ENCODE results near the gene RAB27B. TPM values are rescaled to one million over a fixed set of nuclear protein-coding genes. Genes with fewer than 3 reads are reported as not detected.
"Not testable (repeated sequence)": the region's sequence is repeated elsewhere in the genome, so short reads cannot be mapped to it uniquely, and the experiment has no call there.

Gene RAB27B
- total RNA-seq, 4 donors from 2014 or later: under 0.01 to 51.2 (median 3.3) TPM

GRCh38 chr18:54806526-54806925 lies 21.8 kb upstream of the RAB27B start:
- Histone ChIP-seq H3K4me3 (no peak overlapping the region), H3K4me1 (no peaks in the 10 kb centered on the region), H3K27ac (no peak overlapping the region), H3K9me3 (no peaks in the 10 kb centered on the region), H3K27me3 (no peaks in the 10 kb centered on the region), H3K36me3 (no peaks in the 10 kb centered on the region)
- intact Hi-C loops (cut with DNase I; ENCODE audit: low total_unique reads): no loop called here
- TF ChIP-seq POLR2A (IDR thresholded peaks at IDR 0.05) (no peak), CTCF (IDR thresholded peaks at IDR 0.05) (no peak)
- no peak for DNase-seq

- Histone ChIP-seq H3K4me3 (no peak overlapping the region), H3K36me3 (no peaks in the 10 kb centered on the region), H3K9me3 (no peaks in the 10 kb centered on the region), H3K4me1 (no peaks in the 10 kb centered on the region), H3K27ac (no peak overlapping the region), H3K27me3 (no peaks in the 10 kb centered on the region)
- no peak for TF ChIP-seq CTCF (IDR thresholded peaks at IDR 0.05)
- TF ChIP-seq POLR2A (IDR thresholded peaks at IDR 0.05): no peak
- intact Hi-C loops (cut with DNase I; ENCODE audit: low total_unique reads): no loop called here
- DNase-seq: no peak
Observed at GRCh38 chr18:54807303-54807702, 21.0 kb upstream of the RAB27B start.

DNA sequence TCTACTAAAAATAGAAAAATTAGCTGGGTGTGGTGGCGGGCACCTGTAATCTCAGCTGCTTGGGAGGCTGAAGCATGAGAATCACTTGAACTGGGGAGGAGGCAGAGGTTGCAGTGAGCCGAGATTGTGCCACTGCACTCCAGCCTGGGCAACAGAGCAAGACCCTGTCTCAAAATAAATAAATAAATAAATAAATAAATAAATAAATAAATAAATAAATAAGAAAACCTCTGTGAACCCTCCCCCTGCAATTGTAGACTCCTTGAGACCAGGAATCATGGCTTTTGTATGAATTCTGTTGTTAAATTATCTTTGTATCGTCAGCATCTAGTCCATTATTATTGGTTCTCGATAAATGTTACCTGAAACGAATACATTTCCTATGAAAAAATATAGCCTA lies 17.6 kb upstream of the RAB27B start:
- H3K36me3 ChIP-seq, DNase-seq, H3K27ac ChIP-seq: not testable (repeated sequence)

GRCh38 chr18:54812885-54813284 lies 15.4 kb upstream of the RAB27B start:
- H3K27ac ChIP-seq: no peak overlapping the region
- DNase-seq: no peak
- H3K36me3 ChIP-seq: no peaks in the 10 kb centered on the region
- no peaks in the 10 kb centered on the region for H3K4me1 ChIP-seq
- no peaks in the 10 kb centered on the region for H3K9me3 ChIP-seq
- H3K4me3 ChIP-seq: no peak overlapping the region
- no peaks in the 10 kb centered on the region for H3K27me3 ChIP-seq
- intact Hi-C loops (cut with DNase I; ENCODE audit: low total_unique reads): no loop called here
- TF ChIP-seq CTCF (IDR thresholded peaks at IDR 0.05): no peak
- no peak for TF ChIP-seq POLR2A (IDR thresholded peaks at IDR 0.05)

More for the DNA sequence above, 17.6 kb upstream of the RAB27B start:
- H3K4me1 ChIP-seq; intact Hi-C loops (cut with DNase I; ENCODE audit: low total_unique reads); H3K4me3 ChIP-seq; H3K27me3 ChIP-seq; H3K9me3 ChIP-seq: not testable (repeated sequence)

DNA sequence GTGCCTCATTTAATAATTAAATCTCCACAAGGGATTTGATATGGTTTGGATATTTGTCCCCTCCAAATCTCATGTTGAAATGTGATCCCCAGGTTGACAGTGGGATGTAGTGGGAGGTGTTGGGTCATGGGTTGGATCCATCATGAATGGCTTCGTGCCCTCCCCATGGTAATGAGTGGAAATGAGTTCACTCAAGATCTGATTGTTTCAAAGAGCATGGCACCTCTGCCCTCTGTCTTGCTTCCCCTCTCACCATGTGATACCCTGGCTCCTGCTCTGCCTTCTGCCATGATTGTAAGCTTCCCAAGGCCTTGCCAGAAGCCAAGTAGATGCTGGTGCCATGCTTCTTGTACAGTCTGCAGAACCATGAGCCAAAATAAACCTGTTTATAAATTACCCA lies 15.0 kb upstream of the RAB27B start:
- Histone ChIP-seq H3K27me3 (no peaks in the 10 kb centered on the region), H3K4me1 (no peaks in the 10 kb centered on the region), H3K36me3 (no peaks in the 10 kb centered on the region), H3K4me3 (no peak overlapping the region), H3K9me3 (no peaks in the 10 kb centered on the region), H3K27ac (no peak overlapping the region)
- TF ChIP-seq CTCF (IDR thresholded peaks at IDR 0.05) (no peak), POLR2A (IDR thresholded peaks at IDR 0.05) (no peak)
- DNase-seq: no peak
- intact Hi-C loops (cut with DNase I; ENCODE audit: low total_unique reads): no loop called here

GRCh38 chr18:54813977-54814565 lies 14.2 kb upstream of the RAB27B start:
- DNase-seq: no peak

More at GRCh38 chr18:54813977-54814565, 14.2 kb upstream of the RAB27B start:
- no peaks in the 10 kb centered on the region for H3K4me1 ChIP-seq
- TF ChIP-seq CTCF (IDR thresholded peaks at IDR 0.05) (no peak), POLR2A (IDR thresholded peaks at IDR 0.05) (no peak)
- H3K36me3 ChIP-seq: no peaks in the 10 kb centered on the region
- intact Hi-C loops (cut with DNase I; ENCODE audit: low total_unique reads): no loop called here
- no peak overlapping the region for H3K27ac ChIP-seq
- H3K9me3 ChIP-seq: no peaks in the 10 kb centered on the region
- H3K4me3 ChIP-seq: no peak overlapping the region
- H3K27me3 ChIP-seq: no peaks in the 10 kb centered on the region

Measured in uterus (tissue), 4 donors.